Activated CD8-positive, alpha-beta memory T cell treated with anti-CD3 and anti-CD28 coated beads for 24 hours (primary cell): ENCODE measurements around the gene JUNB.

ENCODE experiments used
- DNase-seq: peaks from one replicate; pipeline ENCODE4 v3.0.0-alpha.2; 2020

JUNB gene

DNA sequence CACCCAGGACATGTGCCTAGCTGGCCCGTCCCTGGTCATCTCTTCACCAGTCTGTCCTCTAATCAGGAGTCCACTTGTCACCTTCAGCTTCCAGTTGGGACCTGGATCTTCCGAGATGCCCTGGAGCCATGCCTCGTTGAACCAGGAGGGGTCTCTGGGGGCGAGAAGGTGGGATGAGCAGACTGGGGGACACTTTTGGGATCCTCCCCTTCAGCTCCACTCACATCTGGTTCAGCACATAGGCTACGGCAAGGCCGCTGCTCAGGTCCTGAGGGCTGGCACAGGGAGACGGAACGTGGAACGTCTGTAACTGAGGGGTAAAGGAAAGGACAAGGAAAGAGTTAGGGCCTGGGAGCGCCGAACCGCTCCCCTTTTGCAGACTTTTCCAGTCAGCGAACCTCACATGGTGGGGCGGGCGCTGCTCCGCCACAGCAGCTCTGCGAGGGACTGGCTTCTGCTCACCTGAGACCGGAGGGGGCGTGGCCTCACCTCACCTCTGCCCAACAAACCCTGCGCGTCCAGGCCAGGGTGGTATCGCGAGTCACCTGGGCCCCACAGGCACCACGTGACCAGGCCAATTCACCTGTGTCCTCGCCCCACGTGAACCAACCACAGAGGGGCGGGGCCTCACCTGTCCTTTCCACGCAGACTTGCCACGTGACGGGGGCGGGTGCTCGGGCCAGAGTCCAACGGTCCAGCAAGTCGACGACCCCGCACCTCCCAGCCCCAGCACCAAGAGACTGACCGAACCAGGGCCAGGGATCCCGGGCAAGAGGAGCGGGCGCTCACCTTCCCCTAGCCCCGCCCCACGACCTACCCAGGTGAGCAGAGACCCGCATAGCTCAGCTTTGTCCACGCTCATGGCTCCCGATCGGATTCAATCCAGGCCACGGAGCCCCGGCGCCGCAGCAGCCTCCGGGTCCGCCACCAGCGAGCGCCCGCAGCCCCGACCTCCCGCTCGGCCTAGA, 16.4 kb upstream of the JUNB start, which contains the start of gene HOOK2:
Gene HOOK2, minus strand, starts transcription at position 965 of the 968 bp plus-strand sequence. Its CDS starts 103 bp downstream, at position 862.
- no peak for DNase-seq

DNA sequence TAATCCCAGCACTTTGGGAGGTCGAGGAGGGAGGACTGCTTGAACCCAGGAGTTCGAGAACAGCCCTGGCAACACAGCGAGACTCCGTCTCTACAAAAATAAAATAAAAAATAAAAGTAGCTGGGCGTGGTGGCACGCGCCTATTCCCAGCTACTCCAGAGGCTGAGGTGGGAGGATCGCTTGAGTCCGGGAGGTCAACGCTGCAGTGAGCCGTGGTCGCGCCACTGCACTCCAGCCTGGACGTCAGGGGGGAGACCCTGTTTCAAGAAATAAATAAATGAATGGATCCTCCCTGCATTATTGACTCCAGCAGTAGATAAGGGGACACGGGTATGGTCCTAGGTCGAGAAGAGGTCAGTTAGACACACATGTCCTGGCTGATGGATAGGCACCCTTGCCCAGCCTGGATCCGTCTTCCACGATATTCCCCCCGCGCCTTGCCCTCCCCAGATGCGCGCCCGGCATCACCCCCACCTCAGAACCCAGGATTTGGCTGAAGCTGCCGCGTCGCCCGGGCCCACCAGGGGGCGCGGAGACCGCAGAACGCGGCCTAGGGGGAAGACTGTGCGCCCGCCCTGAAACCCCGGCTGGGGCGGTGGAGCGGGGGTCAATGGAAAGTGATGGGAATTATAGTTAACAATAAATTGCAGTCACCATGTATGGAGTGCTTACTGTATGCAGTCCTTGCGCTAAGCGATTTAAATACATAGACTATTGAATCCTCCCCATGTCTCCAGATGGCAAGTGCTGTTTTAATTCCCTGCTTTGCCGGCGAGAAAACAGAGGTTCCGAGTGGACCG, 13.9 kb upstream of the JUNB start:
- DNase-seq, result peak; percentile 94

DNA sequence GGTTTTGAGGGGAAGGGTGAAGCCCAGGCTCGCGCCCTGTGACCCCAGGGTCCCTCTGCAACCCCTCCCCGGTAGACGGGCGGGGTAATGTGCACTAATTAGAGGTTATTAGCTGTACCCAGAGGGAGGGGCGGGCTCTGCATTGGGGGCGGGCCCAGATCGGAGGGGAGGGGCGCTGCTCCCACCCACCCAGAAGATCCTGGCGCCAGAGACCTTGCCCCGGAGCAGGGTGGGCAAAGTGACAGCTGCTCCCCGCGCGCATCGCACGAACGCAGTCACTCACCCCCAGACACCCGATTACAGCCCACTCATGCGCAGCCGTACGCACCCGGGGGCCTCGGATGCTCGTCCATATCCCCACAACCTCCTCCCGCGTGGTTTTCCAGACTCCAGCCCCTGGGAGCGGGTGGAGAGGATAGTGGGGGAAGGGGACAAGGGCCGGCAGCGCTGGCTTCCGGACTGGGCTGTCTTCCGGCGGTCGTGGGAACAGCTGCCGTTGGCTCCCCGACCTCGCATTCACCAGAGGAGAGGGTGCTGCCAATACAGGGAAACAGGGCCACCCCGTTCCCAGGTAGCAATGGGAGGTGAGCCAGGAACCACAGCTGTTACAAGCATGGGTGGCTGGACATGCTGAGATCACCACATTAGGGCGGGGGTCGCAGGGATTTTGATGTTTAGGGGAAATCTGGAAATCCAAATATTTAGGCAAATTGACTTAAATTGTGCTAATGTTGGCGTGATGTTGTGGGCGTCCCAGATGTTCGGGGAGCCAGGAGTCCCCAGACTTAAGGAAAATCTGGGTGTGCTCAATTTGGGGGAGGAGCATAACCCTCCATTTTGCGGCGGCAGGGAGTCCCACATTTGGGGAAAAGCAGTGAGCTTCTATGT, 13.0 kb upstream of the JUNB start:
- peak; percentile 81 for DNase-seq

DNA sequence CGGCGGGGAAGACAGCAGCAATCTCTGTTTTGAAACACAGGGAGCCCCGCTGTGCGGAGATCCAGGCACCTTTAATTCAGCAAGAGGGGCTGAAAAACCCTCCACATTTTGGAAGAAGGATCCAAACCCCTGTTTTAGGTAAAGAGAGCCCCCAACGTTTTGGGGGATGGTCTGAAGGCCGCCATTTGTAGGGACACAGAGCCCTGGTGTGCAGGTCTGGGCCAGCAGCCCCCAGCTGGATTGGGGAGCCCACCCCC, 12.5 kb upstream of the JUNB start:
- DNase-seq, result no peak

DNA sequence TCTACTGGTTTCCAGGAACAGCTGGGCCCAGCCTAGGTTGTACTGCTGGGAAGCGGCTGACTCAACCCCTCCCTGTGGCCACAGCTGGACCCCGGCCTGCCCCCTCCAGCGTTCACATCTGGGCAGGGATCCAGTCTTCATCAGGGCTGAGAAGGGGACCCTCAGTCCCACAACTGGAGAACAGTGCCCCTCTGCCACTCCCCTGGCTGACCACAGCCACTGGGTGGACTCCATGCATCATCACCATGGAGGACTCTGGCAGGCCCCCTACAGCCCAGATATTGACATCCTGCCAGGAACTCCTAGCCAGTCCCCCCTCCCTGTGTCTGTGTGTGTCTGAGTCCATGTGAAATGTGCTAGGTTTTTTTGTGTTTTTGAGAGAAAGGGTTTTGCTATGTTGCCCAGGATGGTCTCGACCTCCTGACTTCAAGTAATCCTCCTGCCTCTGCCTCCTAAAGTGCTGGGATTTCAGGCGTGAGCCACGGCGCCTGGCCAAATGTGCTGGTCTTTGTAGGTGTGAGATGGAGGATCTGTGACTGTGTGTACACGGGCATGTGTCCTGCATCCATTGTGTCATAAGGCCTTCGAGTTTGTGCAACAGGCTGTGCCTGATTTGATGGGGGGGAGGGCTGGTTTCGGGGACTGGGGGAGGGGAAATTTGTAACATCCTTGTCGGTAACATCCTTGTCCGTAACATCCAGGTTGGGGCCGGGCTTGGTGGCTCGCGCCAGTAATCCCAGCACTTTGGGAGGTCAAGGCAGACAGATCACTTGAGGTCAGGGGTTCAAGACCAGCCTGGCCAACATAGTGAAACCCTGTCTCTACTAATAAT, 11.9 kb upstream of the JUNB start:
- no peak for DNase-seq

DNA sequence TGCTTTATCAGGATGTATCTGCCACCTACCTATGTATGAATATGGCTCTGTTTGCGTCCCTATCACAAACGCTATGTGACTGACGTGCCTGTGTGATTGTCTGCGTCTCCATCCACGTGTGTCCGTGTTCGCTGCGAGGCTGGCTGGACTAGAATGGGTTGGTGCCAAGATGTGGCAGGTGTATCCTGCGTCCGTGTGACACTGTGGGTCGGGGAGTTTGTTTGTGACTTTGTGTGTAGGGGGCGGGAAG, 9.2 kb upstream of the JUNB start:
- no peak for DNase-seq

DNA sequence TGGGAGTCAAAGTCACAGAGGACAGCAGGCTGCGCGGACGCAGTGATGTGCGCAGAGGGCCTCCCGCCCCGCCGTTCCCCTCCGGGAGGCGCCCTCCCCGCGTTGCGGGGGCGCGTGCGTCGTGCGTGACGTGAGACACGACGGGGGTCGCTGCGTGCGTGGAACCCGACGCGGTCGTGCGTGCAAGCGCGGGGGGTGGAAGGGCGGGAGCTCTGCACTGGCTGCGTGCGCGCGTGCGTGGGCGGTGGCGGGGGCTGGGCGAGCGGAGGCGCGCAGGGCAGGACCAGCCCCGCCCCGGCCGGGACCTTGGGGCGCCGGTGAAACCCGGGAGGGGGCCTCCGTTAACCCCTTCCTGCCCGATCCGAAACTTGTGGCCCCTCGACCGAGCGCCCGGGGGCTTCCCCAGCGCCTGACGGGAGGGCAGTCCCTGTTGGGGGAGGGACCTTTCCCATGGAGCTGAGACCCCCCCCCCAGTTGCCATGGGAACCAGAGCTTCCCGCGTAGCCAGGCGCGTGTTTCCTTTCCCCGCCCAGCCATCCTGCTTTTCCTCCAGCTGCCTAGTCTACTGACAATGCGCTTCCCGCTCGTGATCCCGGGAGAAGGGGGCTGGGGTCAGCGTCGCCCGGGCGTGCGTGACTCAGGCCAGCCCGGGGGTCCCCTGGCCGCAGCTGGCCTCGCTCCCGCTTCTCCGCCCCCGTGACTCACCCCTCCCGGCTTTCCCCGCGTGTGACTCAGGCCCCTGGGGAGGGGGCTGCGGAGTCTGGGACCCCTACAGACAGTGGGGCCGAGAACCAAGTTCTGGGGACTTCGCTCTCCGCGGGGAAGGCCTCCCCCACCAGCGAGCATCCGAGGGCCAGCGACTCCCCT, 8.6 kb upstream of the JUNB start:
- DNase-seq, result peak; percentile 96

DNA sequence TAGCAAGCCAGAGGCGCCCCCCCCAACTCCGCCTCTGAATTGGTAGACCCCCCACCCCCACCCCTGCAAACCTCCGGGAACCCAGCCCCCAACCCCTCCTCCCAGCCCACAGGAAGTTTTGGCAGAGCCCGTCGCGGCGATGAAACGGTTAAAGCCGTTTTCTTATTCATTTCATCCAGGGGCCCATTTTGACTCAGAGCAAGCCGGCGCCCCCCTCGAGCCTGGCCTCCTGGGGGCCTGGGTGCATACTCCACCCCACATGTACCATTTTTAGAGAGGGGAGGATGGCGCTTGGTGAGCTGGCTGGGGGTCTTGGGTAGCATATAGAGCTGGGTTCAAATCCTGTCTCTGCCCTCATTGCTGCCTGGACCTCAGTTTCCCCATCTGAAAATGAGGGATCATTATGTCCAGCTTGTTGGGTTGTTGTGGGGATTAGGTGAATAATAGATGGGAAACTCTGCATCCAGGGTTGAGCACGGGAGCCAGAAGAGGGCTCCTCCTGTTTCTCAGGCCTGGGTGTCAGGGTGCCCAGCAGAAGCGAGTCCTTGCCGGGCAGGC, 7.9 kb upstream of the JUNB start:
- DNase-seq, result peak; percentile 83

DNA sequence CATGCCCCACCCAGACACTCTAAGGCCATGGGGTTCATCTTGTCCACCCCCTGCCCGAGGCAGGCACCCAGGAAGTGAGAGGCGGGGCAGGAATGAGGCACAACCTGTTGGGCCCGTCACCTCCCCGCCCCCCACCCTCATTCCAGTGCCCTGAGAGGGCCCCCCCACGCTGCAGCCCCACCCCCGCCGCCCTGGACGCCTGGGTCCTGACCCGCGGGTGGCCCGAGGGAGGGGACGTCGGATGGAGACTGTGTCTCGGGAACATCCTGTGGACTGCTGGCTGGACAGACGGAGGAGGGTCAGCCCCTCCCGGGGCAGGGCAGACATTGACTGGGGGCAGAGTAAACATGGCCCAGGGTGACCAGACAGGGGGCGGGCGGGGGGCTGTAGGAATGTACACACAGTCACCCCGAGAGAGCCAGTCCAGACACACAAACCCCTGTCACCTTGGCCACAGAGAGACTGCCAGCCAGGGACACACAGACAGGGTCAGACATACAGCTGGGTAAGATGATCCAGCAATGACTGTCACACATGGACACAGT, 7.4 kb upstream of the JUNB start:
- peak; percentile 62 for DNase-seq

DNA sequence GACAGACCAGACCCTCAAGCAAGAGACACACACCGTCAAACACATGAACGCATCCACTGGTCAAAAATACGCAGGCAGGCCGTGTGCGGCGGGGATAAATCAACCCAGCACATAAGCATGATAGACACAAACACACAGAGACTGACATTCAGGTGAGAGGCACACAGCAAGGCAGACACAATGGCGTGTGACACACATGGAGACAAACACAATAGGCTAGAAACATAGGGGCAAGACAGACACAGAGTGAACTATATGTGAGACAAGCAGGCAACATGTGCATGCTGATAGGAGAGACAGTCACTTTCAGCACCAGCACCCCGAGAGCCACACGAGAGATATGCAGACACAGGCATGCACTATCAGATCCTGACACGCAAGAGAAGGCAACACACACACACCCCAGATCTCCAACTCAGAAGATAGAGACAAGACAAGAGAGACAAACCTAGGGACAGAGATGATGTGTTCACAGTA, 6.9 kb upstream of the JUNB start:
- DNase-seq, result no peak

DNA sequence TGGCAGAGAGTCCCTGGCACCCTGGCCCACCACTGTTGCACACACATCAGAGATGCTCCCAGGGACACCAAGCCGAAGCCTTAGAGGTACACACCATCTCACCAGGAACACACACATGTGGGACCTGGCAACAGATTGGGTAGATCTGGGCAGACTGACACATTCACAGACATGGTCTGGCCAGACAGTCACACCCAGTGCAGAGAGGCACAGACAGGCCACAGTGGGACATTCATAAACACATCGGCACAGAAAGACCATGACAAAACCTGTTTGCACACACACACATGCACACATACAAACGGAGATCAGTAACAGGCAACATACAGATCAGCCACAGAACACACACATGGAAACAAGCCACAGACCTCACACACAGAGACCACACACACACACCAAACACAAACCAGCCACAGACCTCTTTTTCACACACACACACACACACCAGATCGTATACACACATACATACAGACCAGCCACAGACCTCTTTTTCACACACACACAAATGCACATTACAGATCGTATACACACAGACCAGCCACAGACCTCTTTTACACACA, 6.3 kb upstream of the JUNB start:
- peak; percentile 67 for DNase-seq

DNA sequence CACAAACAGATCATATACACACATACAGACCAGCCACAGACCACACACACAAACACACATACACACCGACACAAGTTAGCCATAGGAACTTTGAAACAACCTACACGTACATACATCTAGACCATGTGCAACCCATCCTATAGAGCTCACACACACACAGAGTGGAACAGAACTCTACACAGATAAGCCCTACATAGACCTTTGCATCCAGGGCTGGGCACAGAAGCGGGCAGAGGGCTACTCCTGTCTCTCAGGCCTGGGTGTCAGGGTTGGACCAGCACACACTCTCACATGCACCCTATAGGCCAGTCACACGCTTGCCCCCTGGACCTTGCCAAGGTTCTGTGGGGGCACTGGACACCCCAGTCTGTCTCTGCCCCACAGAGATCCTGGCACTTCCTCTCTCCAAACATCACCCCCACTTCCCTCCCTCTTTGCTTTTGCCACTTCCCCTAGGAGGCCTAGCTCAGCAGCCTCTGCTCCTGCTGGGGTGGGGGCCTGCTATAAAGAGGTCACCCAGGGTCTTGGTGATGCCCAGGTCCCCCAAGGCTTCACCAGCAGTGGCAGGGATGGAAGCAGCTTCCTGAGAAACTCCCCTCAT, 5.8 kb upstream of the JUNB start:
- DNase-seq, result no peak

DNA sequence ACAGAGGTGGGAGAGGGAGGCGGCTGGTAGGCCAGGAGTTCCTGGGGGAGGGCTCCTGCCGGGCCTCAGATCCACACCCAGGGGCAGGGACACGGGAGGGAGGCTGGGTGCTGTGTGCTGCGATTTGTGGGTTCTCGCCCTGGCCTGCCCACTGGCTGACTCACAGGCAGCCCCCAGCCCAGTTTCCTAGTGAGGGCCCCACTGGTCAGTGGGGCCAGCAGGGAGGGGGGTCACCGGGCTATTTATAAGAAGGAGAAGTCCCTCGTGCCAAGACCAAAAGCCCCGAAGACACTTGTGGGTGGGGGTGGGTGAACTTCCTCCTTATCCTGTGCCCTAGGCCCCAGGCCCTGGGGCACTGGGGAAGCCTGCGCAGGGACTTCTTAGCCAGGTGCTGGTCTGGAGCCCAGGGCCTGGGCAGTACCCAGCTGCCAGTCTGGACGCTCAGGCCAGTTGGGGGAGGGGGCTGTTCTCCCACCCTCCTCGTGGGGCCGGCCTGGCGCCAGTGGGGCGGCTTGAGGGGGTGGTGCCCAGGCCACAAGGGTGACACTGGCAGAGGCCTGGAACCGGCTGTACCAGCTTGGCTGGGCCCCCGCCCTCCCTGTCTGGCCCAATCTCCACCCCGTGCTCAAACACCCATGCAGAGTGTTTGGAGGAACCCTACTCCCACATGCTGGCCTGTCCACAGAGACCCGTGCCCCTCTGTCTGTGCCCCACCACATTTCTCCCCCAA, 5.0 kb upstream of the JUNB start:
- DNase-seq, result peak; percentile 65

DNA sequence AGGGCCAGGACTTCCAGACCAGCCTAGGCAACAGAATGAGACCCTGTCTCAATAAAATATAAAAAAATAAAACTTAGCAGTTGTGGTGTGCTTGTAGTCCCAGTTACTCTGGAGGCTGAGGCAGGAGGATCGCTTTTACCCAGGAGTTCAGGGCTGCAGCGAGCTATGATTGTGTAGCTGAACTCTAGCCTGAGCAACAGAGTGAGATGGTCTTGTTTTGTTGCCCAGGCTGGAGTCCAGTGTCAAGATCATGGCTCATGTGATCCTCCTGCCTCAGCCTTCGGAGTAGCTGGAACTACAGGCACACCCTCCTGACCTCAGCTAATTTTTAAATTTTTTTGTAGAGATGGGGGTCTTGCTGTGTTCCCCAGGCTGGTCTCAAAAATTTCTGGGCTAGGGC, 4.3 kb upstream of the JUNB start:
- DNase-seq, result no peak

DNA sequence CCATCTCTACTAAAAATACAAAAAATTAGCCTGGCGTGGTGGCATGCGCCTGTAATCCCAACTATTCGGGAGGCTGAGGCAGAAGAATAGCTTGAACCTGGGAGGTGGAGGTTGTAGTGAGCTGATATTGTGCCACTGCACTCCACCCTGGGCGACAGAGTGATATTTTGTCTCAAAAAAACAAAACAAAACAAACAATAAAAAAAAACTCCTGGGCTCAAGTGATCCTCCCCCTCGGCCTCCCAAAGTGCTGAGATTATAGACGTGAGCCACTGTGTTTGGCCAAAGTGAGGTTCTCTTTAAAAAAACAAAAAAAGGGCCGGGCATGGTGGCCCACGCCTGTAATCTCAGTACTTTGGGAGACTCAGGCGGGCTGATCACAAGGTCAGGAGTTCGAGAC, 3.8 kb upstream of the JUNB start:
- DNase-seq, result no peak

DNA sequence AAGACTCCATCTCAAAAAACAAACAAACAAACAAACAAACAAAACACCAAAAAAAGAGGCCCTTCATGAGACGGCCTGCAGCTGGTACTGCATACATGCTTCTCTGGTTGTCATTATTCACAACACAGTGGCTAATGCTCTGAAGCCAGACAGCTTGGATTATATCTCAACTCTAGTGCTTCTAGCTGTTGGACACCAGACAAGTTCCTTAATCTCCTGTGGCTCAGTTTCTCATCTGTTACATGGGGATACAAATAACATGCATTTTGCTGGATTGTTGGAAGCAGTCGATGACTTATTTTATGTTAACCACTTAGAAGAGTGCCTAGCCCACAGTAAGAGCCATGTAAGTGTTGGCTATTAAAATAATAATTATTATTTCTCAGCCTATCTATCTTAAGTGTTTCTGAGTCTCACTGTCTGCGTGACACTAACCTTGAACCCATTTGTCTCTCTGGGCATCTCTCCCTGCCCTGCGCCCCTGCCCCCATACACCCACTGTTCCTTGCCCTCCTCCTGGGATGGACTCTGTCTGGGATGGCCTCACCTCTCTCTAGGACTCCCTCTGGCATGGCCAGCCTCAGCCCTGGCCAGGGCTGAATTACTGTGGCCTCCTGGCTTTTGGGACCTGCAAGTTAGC, 3.1 kb upstream of the JUNB start:
- no peak for DNase-seq

DNA sequence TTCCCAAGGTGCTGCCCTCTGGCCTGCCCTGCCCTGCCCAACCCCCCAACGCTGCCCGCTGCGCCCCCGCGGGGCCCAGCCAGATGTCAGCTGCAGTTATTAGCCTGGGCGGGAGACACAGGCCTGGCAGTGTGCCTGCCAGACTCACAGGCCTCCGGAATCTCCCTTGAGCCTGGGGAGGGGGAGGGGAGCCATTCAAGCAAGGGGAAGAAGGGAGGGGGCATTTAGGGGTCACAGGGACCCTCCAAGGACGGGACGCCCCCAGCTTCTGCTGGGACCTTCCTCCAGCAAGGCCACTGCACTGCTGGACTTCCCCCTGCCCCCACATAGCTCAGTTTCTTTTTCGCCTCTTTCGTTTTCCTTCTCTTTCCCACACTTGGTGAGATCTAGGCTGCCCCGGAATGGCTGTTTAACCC, 2.6 kb upstream of the JUNB start:
- DNase-seq, result peak; percentile 73

DNA sequence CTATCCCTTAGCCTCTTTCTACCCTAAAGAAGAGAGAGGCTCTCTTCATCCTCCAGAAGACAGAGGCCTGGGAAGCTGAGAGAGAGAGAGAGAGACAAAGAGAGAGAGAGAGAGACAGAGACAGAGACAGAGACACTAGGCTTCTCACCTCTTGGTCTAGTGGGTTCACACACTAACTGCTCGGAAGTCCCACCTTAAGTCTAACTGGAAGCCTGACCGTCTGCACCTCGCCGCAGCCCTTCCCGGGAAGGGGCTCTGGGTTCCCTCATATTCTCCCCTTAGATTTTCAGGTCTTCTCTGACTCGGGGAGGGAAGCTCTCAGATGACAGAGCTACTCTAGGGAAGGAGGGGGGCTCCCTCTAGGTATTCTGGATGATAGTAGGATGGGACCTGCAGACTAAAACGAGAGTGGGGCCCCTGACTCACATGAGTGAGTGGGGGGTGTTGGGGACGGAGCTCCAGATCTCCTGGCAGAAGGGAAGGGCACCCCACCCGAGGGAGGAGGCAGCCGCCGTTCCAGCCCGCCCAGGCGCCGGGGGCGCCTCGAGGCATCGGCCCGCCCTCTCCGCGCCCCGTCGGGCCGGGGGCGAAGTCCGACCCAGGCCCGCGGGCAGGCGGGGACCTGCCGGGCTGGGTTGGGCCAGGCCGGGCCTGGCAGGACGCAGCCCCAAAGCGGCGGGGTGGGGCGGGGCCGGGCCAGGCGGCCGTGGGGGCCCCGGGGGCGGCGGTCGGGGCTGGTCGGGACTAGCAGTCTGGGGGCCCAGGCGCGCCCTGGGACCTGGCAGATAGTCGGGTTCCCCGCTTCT, 2.0 kb upstream of the JUNB start:
- no peak for DNase-seq
